HG03095 (cell line): ENCODE measurements around the gene MDH1B.
"Not testable (repeated sequence)": the region's sequence is repeated elsewhere in the genome, so short reads cannot be mapped to it uniquely, and the experiment has no call there.

Source experiments
- ATAC-seq: cut with Tn5 transposase; IDR thresholded peaks from one replicate; pipeline ENCODE4 v1.9.1; 2021; ENCODE audit warnings: moderate library complexity; ENCODE audit not compliant: unreplicated experiment

Gene MDH1B

GRCh38 chr2:206765242-206766056 lies at the start of gene MDH1B, which contains the start of gene FASTKD2:
Gene MDH1B (minus strand): TSS chr2:206765328. CDS start chr2:206765271, 57 bp downstream.
Gene FASTKD2 (plus strand): TSS chr2:206765606. CDS start chr2:206766694, 1,088 bp downstream.
- ATAC-seq, result peak; percentile 93

- no peak for ATAC-seq
Measured at GRCh38 chr2:206814498-206814897, 49.4 kb upstream of the MDH1B start.

- ATAC-seq, result not testable (repeated sequence)
Measured at GRCh38 chr2:206812471-206812870, 47.3 kb upstream of the MDH1B start.

GRCh38 chr2:206807624-206808023 lies 42.5 kb upstream of the MDH1B start:
- not testable (repeated sequence) for ATAC-seq

- no peak for ATAC-seq
Measured at GRCh38 chr2:206805887-206806607, 40.9 kb upstream of the MDH1B start.

GRCh38 chr2:206804326-206804725 lies 39.2 kb upstream of the MDH1B start:
- ATAC-seq, result no peak

GRCh38 chr2:206802654-206803514 lies 37.8 kb upstream of the MDH1B start:
- ATAC-seq, result no peak

- ATAC-seq, result no peak
Measured at GRCh38 chr2:206801418-206802189, 36.5 kb upstream of the MDH1B start.

- peak; percentile 59 for ATAC-seq
Measured at GRCh38 chr2:206800506-206801417, 35.6 kb upstream of the MDH1B start.

GRCh38 chr2:206799083-206799482 lies 34.0 kb upstream of the MDH1B start:
- no peak for ATAC-seq

- ATAC-seq, result peak; percentile 54
Measured at GRCh38 chr2:206798000-206798399, 32.9 kb upstream of the MDH1B start.

GRCh38 chr2:206797376-206797775 lies 32.2 kb upstream of the MDH1B start:
- no peak for ATAC-seq

- ATAC-seq, result no peak
Measured at GRCh38 chr2:206792645-206793044, 27.5 kb upstream of the MDH1B start.

GRCh38 chr2:206790311-206790935 lies 25.3 kb upstream of the MDH1B start:
- no peak for ATAC-seq

GRCh38 chr2:206784559-206785353 lies 19.6 kb upstream of the MDH1B start:
- no peak for ATAC-seq

- ATAC-seq, result no peak
Measured at GRCh38 chr2:206783718-206784117, 18.6 kb upstream of the MDH1B start.

- no peak for ATAC-seq
Measured at GRCh38 chr2:206780671-206781070, 15.5 kb upstream of the MDH1B start.

GRCh38 chr2:206776432-206776831 lies 11.3 kb upstream of the MDH1B start:
- ATAC-seq, result no peak
